RWPE2 (cell line): ENCODE results near the gene EI24.

Source experiments
- ATAC-seq: fragments of 200-7000 bp; cut with Tn5 transposase; 3 replicates; pipeline ENCODE4 v1.9.1; 2021; ENCODE audit warnings: low read depth
- DNase-seq: peaks from one replicate; pipeline ENCODE4 v3.0.0-alpha.2; 2020; ENCODE audit warnings: low spot score
- H3K27ac ChIP-seq: fragments of 450-650 bp; 2 replicates; pipeline ENCODE4 v1.5.1; 2017; ENCODE audit warnings: mild to moderate bottlenecking; ENCODE audit not compliant: poor library complexity, severe bottlenecking
- H3K27me3 ChIP-seq: fragments of 250-450 bp; sonication (Bioruptor Pico); 2 replicates; pipeline ENCODE4 v1.5.1; 2021; ENCODE audit warnings: mild to moderate bottlenecking, moderate library complexity; ENCODE audit not compliant: insufficient read depth, poor library complexity, severe bottlenecking
- H3K36me3 ChIP-seq: fragments of 250-450 bp; sonication (Bioruptor Pico); 2 replicates; pipeline ENCODE4 v1.5.1; 2020; ENCODE audit warnings: low read depth, mild to moderate bottlenecking, moderate library complexity
- H3K4me1 ChIP-seq: fragments of 250-450 bp; sonication (Bioruptor Pico); 2 replicates; pipeline ENCODE4 v1.5.1; 2021; ENCODE audit warnings: mild to moderate bottlenecking, moderate library complexity; ENCODE audit not compliant: insufficient read depth, poor library complexity, severe bottlenecking
- H3K4me3 ChIP-seq: fragments of 250-450 bp; sonication (Bioruptor Pico); 2 replicates; pipeline ENCODE4 v1.5.1; 2021; ENCODE audit warnings: mild to moderate bottlenecking, moderate library complexity; ENCODE audit not compliant: severe bottlenecking
- H3K9me3 ChIP-seq: fragments of 250-450 bp; sonication (Bioruptor Pico); 2 replicates; pipeline ENCODE4 v1.5.1; 2021; ENCODE audit warnings: mild to moderate bottlenecking, moderate library complexity; ENCODE audit not compliant: severe bottlenecking
- TF ChIP-seq, protein P1 (sequence below): fragments of 450-650 bp; IDR thresholded peaks from one replicate; pipeline ENCODE4 v1.5.1; 2017; ENCODE audit warnings: mild to moderate bottlenecking, moderate library complexity; ENCODE audit not compliant: poor library complexity, severe bottlenecking

Gene EI24

GRCh38 chr11:125552927-125553326, 16.4 kb upstream of the EI24 start:
- peaks cover 8% of the 10 kb centered on the region for H3K9me3 ChIP-seq
- DNase-seq: no peak
- no peaks in the 10 kb centered on the region for H3K27me3 ChIP-seq
- no peaks in the 10 kb centered on the region for H3K36me3 ChIP-seq
- H3K27ac ChIP-seq: no peak overlapping the region
- no peaks in the 10 kb centered on the region for H3K4me1 ChIP-seq
- no peak for ATAC-seq
- no peak overlapping the region for H3K4me3 ChIP-seq
- TF ChIP-seq, protein P1, sequence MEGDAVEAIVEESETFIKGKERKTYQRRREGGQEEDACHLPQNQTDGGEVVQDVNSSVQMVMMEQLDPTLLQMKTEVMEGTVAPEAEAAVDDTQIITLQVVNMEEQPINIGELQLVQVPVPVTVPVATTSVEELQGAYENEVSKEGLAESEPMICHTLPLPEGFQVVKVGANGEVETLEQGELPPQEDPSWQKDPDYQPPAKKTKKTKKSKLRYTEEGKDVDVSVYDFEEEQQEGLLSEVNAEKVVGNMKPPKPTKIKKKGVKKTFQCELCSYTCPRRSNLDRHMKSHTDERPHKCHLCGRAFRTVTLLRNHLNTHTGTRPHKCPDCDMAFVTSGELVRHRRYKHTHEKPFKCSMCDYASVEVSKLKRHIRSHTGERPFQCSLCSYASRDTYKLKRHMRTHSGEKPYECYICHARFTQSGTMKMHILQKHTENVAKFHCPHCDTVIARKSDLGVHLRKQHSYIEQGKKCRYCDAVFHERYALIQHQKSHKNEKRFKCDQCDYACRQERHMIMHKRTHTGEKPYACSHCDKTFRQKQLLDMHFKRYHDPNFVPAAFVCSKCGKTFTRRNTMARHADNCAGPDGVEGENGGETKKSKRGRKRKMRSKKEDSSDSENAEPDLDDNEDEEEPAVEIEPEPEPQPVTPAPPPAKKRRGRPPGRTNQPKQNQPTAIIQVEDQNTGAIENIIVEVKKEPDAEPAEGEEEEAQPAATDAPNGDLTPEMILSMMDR: no peak

DNA sequence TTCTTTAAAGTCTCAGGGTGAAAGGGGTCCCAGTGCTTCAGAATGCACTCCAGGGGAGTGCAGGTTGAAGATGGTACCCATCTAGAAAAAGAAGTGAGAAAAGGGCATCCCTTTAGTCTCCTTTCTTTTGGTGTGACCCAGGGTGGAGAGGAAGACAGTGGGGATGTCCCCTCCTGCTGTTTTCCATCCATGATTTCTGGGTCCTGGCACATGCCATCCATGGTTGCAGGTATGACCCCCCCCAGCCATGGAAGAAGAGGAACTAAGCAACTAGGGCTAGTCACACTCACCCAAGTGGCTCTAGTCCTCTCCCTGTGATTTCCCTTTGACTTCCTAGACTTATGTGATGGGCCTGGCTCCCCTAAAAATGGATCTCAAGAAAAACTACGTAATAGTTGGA, 15.9 kb upstream of the EI24 start:
- TF ChIP-seq, protein P1: no peak
- H3K27ac ChIP-seq: no peak overlapping the region
- DNase-seq: no peak

GRCh38 chr11:125554038-125554437, 15.2 kb upstream of the EI24 start:
- no peaks in the 10 kb centered on the region for H3K4me1 ChIP-seq
- H3K4me3 ChIP-seq: no peak overlapping the region
- no peak for ATAC-seq
- no peak overlapping the region for H3K27ac ChIP-seq
- TF ChIP-seq, protein P1: no peak
- no peak for DNase-seq
- no peaks in the 10 kb centered on the region for H3K36me3 ChIP-seq
- H3K9me3 ChIP-seq: peaks cover 8% of the 10 kb centered on the region
- H3K27me3 ChIP-seq: no peaks in the 10 kb centered on the region

More for the DNA sequence above, 15.9 kb upstream of the EI24 start:
- Histone ChIP-seq H3K4me3 (no peak overlapping the region), H3K4me1 (no peaks in the 10 kb centered on the region), H3K36me3 (no peaks in the 10 kb centered on the region), H3K9me3 (peaks cover 8% of the 10 kb centered on the region), H3K27me3 (no peaks in the 10 kb centered on the region)
- no peak for ATAC-seq

- no peak for ATAC-seq
- TF ChIP-seq, protein P1: no peak
- Histone ChIP-seq H3K36me3 (no peaks in the 10 kb centered on the region), H3K4me1 (no peaks in the 10 kb centered on the region), H3K4me3 (no peak overlapping the region), H3K9me3 (no peaks in the 10 kb centered on the region), H3K27me3 (no peaks in the 10 kb centered on the region), H3K27ac (no peak overlapping the region)
- DNase-seq: no peak
These were observed 9.4 kb upstream of the EI24 start for GRCh38 chr11:125559888-125560287.

- no peak for DNase-seq
- Histone ChIP-seq H3K9me3 (no peaks in the 10 kb centered on the region), H3K4me3 (no peak overlapping the region), H3K27ac (no peak overlapping the region), H3K36me3 (no peaks in the 10 kb centered on the region), H3K4me1 (no peaks in the 10 kb centered on the region), H3K27me3 (no peaks in the 10 kb centered on the region)
- TF ChIP-seq, protein P1: no peak
- ATAC-seq: no peak
These were observed 7.4 kb upstream of the EI24 start for GRCh38 chr11:125561924-125562323.
